NCI-H2227 treated with DMSO at 0.1 percent for 48 hours (cell line): ENCODE measurements around the gene CSMD2.

Experiments used
- DNase-seq: peaks from one replicate; lab custom pipeline; 2025; lab: John Stamatoyannopoulos, UW

CSMD2 gene

DNA sequence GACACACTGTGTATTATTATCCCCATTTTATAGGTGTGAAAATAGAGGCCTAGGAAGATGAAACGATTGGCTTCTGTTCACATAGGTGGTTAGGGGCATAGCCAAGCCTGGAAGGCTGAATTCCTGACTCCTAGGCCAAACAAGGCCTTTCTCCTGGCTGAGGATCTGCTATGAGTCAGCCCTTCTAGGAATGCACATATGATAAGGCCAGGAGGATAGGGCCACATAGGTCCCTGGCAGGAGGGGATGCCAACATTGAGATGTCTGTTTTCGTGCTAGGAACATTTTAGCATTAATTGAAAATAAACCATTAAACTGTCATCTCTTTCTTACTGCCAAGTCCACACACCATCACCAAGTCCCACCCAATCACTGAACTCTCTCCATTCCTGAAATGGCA, 9.2 kb downstream of the CSMD2 start:
- DNase-seq = no peak

DNA sequence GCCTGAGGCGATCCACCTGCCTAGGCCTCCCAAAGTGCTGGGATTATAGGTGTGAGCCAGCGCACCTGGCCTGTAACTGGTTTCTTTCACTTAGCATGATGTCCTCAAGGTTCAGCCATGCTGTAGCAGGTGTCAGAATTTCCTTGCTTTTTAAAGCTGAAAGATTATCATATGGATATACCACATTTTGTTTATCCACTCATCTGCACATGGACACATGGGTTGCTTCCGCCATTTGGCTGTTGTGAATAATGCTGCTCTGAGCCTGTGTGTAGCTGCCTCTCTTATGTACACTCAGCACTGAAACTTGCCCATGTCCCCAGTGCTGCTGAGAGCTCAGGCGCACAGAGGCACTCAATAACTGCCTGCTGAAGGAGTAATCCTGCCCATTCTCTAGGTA, 11.8 kb downstream of the CSMD2 start:
- DNase-seq = no peak

- DNase-seq = no peak
These were observed 15.5 kb downstream of the CSMD2 start for GRCh38 chr1:34149501-34149900.

DNA sequence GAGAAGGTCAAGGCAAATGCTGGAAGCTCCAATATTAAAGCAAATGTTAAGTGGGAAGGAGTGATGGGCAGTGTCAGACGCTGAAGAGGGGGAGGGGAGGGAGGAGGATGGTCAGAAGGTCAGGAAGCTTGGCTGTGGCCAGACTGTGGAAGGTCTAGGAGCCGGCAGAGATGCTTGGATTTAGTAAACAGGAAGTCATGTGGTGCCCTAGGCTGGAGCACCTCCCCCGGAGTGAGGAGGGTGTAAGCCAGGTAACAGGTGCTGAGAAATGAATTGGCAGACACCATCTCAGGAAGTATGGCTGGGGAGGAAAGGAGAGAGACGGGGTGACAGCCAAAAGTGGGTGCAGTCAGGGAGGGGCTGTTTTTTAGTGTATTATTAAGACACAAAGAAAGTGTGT, 17.7 kb downstream of the CSMD2 start:
- DNase-seq = no peak

DNA sequence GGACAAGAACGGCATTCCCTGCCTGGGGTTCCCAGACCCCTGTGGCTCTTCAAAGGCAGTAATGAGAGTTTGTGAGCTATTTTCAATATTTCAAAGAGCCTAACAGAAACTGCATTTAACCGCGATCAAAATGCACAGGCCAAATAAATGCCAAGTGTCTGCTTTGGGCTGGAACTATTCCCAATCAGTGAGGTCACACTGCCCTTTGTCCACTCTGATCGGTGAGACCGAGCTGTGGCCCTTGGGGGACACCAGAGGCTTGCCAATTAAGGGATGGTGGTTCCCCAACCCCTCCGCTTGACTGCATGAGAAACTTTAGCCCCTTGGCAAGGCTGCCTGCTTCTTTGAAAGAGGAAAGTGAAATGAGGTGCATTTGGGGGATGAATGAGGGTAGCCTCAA, 20.3 kb downstream of the CSMD2 start:
- DNase-seq = no peak

DNA sequence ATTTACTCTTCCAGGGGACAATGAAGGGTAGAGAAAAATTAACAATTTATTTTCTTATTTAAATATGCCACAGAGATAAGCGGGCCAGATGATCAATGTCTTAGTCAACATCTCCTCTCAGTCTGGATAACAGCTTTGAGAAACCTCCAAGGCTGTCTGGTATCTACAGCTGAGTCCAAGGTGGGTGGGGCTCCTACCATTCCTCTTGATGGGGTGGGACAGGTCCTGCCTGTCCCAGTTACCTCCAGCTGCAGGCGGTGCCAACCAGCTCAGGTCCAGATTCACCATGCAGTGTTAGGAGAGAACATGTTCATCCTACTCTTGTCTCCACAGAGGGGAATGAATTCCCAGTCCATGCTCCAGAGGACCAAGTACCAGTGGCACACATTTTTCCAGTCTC, 21.1 kb downstream of the CSMD2 start:
- no peak for DNase-seq

GRCh38 chr1:34140011-34140676, 24.9 kb downstream of the CSMD2 start:
- DNase-seq = no peak

DNA sequence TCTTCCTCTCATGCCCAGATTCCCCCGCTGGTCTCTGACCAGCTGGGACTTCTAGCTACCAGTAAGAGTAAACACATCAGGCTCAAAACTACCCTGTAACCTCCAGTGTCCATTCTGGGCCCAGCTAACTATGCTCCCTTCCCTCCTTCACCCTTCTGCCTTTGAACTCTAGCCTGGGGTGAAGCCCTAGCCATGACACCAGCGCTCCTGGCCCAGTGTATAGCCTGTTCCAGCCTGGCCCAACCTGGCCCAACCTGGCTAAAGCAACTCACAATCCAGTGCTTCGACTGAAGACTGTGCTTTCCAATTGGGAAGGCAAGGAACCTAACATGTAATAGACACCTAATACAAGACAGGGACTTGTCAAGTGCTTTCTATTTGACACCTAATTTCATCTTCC, 27.6 kb downstream of the CSMD2 start:
- DNase-seq = no peak

DNA sequence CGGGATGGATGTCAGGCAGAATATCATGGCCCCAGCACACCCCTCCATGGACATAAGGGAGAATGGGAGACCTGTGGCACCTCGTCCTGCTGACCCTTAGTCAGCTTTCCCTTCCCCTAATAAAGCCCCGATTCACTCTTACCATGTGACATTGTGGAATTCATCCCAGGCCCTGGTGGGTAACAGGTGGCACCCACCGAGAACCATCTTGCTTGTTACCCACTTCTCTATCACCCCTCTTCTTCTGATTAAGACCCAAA, 32.9 kb downstream of the CSMD2 start:
- DNase-seq = no peak

- DNase-seq = no peak
These were observed 33.5 kb downstream of the CSMD2 start for GRCh38 chr1:34131396-34132160.

- no peak for DNase-seq
These were observed 34.7 kb downstream of the CSMD2 start for GRCh38 chr1:34130306-34130705.

DNA sequence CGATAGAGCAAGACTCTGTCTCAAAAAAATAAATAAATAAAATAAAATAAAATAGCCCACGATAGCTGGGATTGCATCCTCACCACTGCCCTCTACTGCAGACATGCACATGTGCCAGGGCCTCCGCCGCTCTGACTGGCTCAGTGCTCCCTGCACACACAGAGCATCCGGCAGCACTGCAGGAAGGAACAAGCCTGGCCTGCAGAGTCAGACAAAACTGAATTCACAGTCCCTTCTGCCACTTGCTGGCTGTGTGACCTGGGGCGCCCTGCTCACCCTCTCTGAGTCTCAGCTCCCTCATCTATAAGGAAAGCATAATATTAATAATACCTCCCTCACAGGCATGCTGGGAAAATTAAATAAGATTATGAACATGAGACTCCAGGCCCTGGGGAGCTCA, 35.4 kb downstream of the CSMD2 start:
- DNase-seq = no peak

- DNase-seq = no peak
These were observed 36.7 kb downstream of the CSMD2 start for GRCh38 chr1:34128186-34128889.

DNA sequence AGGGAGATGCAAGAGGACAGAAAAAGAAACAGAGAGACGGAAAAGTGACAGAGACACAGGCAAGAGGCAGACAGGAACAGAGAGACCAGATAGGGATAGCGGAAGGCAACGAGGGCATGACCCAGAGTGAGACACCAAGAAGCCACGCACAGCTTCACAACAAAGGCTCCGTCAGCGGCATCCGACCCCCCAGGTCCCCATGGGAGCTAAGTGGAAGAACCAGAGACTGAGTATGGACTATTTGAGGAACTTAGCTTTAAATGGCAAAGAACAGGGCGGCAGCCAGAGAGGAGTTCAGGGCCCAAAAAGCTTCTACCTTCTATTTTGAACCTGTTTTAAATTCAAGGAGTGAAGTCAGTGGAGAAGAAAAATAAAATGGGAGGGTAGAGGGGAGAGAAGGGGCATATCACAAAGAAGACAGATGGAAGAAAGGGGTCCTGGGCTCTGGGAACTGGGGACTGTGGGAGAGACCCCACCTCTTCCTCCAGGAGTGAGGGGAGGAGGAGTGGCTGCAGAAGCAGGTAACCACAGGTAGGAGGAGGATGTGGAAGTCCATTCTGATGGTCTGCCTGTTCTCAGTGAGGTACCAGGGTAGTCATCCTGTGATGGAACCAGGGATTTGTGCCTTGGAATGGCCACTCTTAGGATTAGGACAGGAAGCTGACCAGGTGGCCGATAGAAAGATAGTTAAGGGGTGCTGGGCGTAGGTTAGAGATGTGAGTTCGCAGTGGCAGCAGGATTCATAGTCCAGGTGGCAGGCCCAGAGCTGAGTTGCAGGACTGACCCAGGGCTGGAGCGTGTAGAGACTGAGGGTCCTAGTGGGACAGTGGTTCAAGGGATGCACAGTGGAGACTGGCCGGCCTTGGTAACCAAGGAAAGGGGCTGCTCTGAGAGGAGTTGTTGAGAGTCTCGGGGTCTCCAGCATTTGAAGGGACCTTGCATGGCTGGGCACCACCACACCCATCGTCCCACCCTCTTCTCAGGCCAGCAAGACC, 37.7 kb downstream of the CSMD2 start:
- no peak for DNase-seq

- no peak for DNase-seq
These were observed 38.5 kb downstream of the CSMD2 start for GRCh38 chr1:34126486-34126885.

DNA sequence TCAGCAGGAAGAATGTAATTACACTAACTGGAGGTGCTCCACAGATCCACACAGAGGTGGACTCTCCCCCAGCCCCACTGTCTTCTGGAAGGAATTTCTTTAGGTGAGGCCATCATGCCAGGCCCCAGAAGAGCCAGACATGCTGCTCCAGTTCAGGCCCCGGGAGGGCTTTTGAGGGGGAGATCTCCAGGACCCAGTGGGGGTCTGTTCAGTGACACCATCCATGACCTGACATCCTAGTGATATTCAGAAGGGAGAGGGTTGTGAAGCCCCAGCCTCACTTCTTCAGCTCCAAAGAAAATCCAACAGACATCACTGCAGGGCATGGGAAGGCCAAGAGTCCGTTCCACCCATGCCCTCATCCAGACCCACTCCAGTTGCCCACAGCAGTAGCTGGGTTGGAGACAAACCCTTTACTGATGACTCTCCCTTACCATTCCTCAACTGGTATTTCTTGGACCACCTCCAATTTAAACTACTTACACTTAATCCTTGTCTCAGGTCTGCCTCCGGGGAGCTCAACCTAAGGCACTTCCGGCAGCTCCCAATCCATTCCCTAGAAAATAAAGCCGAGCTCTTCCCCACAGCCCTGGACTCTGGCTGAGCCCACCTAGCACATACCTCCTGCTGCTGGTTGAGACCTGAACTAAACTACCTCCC, 39.2 kb downstream of the CSMD2 start:
- no peak for DNase-seq

DNA sequence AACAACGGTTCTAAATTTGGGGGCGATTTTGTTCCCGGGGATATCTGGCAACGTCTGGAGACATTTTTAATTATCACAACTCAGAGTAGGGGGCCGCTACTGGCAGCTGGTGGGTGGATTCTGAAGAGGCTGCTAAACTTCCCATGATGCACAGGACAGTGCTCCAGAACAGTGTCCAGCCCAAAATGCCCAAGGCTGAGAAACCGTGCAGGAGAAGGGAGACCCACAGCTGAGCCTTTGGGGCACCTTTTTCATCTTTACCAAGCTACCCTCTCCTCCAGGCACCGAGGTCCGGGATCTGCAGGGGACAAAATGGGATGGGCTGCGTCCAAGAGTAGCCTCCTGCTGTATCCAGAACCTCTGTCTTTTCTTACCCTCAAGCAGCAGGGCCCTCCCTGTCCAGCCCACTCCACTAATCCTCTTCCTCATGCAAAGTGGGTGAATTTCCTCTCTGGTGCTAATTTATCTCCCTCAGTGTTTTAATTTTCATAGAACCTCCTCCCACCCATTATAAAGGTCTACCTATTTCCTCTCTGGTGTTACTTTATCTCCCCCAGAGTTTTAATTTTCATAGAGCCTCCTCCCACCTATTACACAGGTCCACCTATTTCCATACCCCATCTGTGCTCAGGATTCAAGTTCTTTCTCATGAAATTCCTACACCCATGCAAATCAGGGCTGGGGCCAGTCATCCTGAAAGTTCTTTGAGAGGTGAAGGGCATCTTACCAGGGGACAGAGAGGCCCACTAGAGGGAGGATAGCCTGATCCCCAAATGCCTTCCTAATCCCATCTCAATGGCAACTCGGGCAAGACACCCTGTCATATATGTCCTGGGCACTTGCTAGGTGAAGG, 42.7 kb downstream of the CSMD2 start:
- DNase-seq = no peak

- no peak for DNase-seq
These were observed 49.8 kb downstream of the CSMD2 start for GRCh38 chr1:34115233-34115632.

GRCh38 chr1:34113887-34114286, 51.1 kb downstream of the CSMD2 start:
- peak; percentile 15 for DNase-seq

GRCh38 chr1:34113362-34113761, 51.7 kb downstream of the CSMD2 start:
- no peak for DNase-seq

DNA sequence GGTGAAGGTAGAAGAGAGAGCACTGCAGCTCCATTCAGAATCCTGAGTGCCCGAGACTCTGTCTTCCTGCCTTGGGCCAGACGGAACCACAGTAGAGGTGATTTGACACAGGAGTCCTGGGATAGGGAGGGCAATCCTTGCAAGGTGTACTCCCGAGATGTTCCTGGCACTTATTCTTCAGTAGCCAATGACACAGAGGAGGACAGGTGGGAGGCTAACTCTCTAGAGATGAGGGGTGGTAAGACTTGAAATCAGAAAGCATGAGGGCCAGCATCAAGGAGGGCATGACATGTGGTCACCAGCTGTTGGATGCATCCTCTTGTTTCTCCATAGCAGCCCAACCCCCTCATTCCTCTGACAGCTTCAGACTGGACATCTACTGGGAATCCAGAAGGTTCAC, 56.3 kb downstream of the CSMD2 start:
- DNase-seq = no peak
